ENCODE measurements around the gene B4GALNT3. TPM values are rescaled to one million over a fixed set of nuclear protein-coding genes. Genes with fewer than 3 reads are reported as not detected.

Gene B4GALNT3
- total RNA-seq, 1 donor from 2014 or later = 65.3 TPM

GRCh38 chr12:581321-581720, 121.6 kb downstream of the B4GALNT3 start:
- DNase-seq (ENCODE audit: low spot score) = no peak
- intact Hi-C loops (cut with DNase I) = no loop called here

GRCh38 chr12:581746-582145, 122.0 kb downstream of the B4GALNT3 start:
- no peak for DNase-seq (ENCODE audit: low spot score)
- intact Hi-C loops (cut with DNase I) = no loop called here

- no peak for DNase-seq (ENCODE audit: low spot score)
- intact Hi-C loops (cut with DNase I) = loop anchor here (1.0 kb wide), 1 partner anchor 8 kb away; no protein-coding TSS in a partner anchor
These were observed 123.6 kb downstream of the B4GALNT3 start for GRCh38 chr12:583251-583869.

- DNase-seq (ENCODE audit: low spot score) = no peak
- intact Hi-C loops (cut with DNase I) = no loop called here
These were observed 125.6 kb downstream of the B4GALNT3 start for GRCh38 chr12:585062-586061.

- intact Hi-C loops (cut with DNase I) = no loop called here
- DNase-seq (ENCODE audit: low spot score) = no peak
These were observed 126.8 kb downstream of the B4GALNT3 start for GRCh38 chr12:586318-587071.

GRCh38 chr12:587132-588023, 127.6 kb downstream of the B4GALNT3 start:
- intact Hi-C loops (cut with DNase I) = no loop called here
- DNase-seq (ENCODE audit: low spot score) = no peak

- intact Hi-C loops (cut with DNase I) = no loop called here
These were observed 128.2 kb downstream of the B4GALNT3 start for GRCh38 chr12:588024-588322.

GRCh38 chr12:588646-589045, 128.9 kb downstream of the B4GALNT3 start:
- intact Hi-C loops (cut with DNase I) = no loop called here
- DNase-seq (ENCODE audit: low spot score) = no peak

More at GRCh38 chr12:588024-588322, 128.2 kb downstream of the B4GALNT3 start:
- no peak for DNase-seq (ENCODE audit: low spot score)

- DNase-seq (ENCODE audit: low spot score) = no peak
- intact Hi-C loops (cut with DNase I) = no loop called here
These were observed 130.5 kb downstream of the B4GALNT3 start for GRCh38 chr12:590206-590750.

GRCh38 chr12:591167-592023, 131.7 kb downstream of the B4GALNT3 start:
- intact Hi-C loops (cut with DNase I) = loop anchor here (1.0 kb wide), 2 partner anchors 8 to 125 kb away; no protein-coding TSS in a partner anchor
- DNase-seq (ENCODE audit: low spot score) = peak; percentile 90

GRCh38 chr12:592024-592505, 132.3 kb downstream of the B4GALNT3 start:
- no peak for DNase-seq (ENCODE audit: low spot score)
- intact Hi-C loops (cut with DNase I) = no loop called here

GRCh38 chr12:593396-594270, 133.9 kb downstream of the B4GALNT3 start:
- DNase-seq (ENCODE audit: low spot score) = no peak
- intact Hi-C loops (cut with DNase I) = no loop called here

GRCh38 chr12:597926-598568, 138.3 kb downstream of the B4GALNT3 start:
- intact Hi-C loops (cut with DNase I) = no loop called here
- no peak for DNase-seq (ENCODE audit: low spot score)

- intact Hi-C loops (cut with DNase I) = no loop called here
These were observed 140.0 kb downstream of the B4GALNT3 start for GRCh38 chr12:599756-600155.

GRCh38 chr12:601976-602699, 142.4 kb downstream of the B4GALNT3 start:
- intact Hi-C loops (cut with DNase I) = no loop called here
- no peak for DNase-seq (ENCODE audit: low spot score)

More at GRCh38 chr12:599756-600155, 140.0 kb downstream of the B4GALNT3 start:
- DNase-seq (ENCODE audit: low spot score) = no peak

- intact Hi-C loops (cut with DNase I) = no loop called here
- DNase-seq (ENCODE audit: low spot score) = no peak
These were observed 142.9 kb downstream of the B4GALNT3 start for GRCh38 chr12:602700-603068.
